RPMI7951 (cell line): ENCODE data around the gene ARL15. TPM values are rescaled to one million over a fixed set of nuclear protein-coding genes. Genes with fewer than 3 reads are reported as not detected.

Experiments used
- DNase-seq: peaks from one replicate; pipeline ENCODE4 v3.0.0-alpha.2; 2012; ENCODE audit warnings: low read depth
- total RNA-seq: library from RNA; depleted of rRNA; stranded (reverse); fragments of >200 nt; shearing (Covaris generic); gene quantifications from 2 replicates; pipeline ENCODE4 v1.2.3, GENCODE V29; 2014

The ARL15 gene
- total RNA-seq, 1 experiment from 2014 or later = 9.7 TPM

DNA sequence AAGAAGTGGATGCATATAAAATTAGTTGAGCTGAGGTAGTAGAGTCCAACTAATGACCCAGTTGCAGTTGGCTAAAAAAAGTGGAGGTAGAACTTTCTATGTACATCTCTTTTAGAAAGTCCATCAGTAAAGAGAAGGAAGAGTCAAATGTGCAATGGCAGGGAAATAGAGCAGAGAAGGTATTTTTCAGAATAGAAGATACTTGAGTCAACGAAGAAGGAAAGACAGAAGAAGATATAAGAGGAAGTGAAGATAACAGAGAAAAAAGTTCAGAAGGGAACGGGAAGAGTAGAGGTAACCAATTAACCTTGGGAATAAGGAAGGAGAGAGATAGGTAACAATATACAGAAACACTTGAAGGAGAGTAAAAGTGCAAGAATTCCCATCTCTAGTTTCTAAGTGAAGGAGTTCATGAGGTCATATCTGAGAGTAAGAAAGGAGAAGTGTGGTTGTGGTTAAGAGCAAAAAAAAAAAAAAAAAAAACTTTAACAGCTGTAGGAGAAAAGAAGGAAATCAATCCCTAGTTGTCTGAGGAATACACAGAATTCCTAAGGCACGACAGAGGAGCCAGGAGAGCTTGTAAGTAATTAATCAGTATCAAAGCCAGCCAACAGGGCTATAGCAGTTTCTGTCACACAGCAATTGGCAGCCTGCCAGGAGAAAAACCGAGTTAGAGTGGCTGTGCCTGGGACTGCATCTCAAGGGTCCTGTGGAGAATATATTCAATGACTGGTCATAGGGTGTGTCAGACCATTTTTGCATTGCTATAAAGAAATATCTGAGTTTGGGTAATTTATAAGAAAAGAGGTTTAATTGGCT is 61.0 kb downstream of the ARL15 start:
- peak; percentile 15 for DNase-seq

DNA sequence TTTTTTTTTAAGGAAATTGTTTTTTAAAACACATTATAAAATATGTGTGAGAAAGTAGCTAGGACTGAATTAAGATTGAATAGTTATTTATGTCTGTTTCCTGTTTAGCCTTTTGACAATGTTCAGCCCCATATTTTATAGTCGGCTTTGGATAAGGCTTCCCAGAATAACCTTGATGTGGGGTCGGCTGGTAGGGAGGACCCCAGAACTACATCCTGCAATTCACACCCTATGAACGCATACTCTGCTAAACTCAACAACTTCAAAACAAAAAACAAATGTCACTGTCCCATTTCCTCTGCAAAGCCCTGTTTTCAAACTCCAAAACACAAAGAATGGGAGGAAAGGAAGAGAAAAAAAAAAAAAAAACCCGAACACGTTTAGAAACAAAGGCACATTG is 63.1 kb downstream of the ARL15 start:
- DNase-seq = no peak

GRCh38 chr5:54243483-54244080 is 66.8 kb downstream of the ARL15 start:
- peak; percentile 20 for DNase-seq

GRCh38 chr5:54242297-54242696 is 68.1 kb downstream of the ARL15 start:
- DNase-seq = no peak

DNA sequence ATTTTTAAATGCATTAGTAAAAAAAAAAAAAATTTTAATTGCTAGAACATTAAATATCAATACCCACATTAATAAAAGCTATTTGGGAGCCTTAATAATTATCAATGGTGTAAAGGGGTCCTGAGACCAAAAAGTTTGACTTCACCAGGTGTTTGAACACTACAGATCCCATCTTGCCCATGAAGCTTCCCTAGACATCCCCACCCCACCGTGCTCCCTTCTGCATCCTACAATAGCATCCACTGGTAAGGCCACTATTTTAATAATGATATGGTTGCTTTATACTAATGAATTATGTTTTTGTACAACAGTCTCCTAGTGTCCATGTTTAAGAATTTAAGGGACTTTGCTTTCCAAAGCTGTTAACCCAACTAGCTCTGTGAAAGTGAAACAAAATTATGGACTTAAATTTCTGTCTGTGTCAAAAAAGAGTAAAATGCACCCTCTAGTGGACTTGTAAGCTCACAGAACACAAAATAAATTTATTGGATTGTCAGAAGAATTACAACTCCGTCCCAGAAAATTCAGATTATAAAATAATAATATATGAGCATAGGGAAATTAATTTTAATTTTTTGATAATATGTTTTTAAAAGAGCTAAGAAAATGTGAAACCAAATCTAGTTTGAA is 76.0 kb downstream of the ARL15 start:
- peak; percentile 41 for DNase-seq

GRCh38 chr5:54230936-54231685 is 79.3 kb downstream of the ARL15 start:
- DNase-seq = no peak

DNA sequence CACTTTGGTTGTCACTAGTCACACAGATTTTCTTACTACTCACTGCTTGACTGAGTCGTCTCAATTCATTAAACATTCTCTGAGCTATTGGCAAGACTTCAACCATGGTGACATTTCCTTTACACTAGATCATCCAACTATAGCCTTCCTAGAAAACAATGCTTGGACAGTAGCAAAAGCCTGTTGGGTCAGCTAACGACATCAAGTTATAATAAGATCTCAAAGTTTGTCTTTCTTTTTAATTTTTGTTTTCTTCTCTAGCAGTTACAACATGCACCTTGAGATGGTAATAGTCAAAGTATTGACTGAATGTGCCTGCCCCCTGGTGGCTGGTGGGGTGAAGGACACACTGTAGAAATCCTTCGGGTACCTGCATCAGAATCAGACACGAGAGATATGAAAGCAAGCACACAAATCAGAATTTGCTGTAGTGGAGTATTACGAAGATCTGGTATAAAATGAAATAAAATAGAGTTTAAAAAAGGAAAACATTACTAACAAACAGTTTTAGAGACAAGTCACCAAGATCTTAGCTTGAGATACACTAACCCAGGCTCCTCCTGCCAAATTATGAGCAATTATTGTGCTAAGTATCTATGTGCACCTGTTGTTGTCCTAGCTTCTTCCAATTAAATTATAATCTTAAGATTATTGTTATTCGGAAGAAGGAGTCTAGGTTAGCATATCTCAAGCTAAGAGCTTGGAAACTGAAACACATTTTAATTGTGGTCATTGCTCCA is 81.2 kb downstream of the ARL15 start:
- peak; percentile 43 for DNase-seq

- no peak for DNase-seq
These were observed 82.6 kb downstream of the ARL15 start for GRCh38 chr5:54227759-54228158.

DNA sequence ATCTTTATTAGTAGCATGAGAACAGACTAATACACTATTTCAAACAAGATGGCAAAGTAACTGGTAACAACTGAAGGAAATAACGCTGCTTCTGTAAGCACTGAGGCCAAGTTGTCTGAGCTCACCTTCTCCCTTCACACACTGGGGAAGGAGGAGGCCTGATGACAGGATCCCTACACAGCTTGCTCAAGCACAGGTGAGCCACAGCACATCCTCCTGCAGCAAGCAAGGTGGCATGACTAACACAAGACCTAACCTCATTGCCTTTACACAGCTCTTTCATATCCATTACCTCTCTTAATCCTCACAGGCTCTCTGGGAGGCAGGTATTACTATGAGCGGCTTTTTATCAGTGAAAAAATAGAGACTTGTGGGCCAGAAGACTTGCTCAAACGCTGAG is 83.3 kb downstream of the ARL15 start:
- no peak for DNase-seq

- DNase-seq = no peak
These were observed 84.2 kb downstream of the ARL15 start for GRCh38 chr5:54226215-54226614.

- DNase-seq = no peak
These were observed 86.1 kb downstream of the ARL15 start for GRCh38 chr5:54224103-54224826.

GRCh38 chr5:54222336-54222735 is 88.0 kb downstream of the ARL15 start:
- DNase-seq = no peak

DNA sequence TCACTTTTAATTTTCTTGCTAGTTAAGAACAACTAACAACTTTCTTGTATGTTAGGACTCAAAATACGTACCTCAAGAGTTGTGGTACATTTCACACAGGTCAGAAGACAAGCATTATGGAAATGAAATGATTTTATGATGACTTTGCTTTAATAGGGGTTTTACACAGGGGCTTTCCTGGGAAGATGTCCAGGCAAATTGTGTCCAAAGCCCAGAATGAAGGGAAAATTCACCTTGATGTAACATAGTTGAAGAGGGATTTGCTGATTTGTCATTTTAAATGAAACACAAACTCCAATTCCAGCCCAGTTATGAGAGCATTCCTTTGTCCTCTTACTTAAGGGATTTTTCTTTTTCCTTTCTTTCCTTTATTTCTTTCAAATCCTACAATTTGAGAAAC is 89.2 kb downstream of the ARL15 start:
- DNase-seq = no peak

- DNase-seq = no peak
These were observed 89.9 kb downstream of the ARL15 start for GRCh38 chr5:54220230-54221040.

DNA sequence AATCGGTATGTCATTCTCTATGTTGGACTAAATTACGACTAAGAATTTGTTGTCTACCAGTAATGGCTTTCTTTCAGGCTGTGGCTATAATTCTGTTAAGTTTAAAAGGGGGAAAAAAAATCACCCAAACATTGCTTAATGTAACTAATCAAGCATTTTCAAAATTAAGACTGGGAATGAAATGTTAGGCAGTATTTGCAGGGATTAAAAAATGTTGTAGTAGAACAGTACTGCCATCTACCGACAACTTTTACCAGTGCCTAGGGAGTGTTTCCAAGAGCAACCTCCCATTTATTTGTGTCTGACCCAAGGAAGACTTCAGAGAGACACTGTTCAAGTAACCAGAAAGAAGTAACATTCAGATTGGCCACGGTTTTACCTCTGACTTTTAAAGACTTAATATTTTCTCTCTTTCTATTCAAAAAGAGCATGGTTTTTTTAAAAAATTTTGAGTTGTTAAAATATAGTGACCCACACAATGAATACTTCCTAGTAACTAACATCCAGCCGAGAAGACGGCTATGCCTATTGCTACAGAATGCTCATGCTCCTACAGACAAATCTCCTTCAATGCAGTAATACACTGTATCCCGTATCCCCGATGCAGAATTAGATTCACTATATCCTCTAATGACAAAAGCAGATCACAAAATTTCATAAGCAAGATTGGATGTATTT is 92.4 kb downstream of the ARL15 start:
- peak; percentile 61 for DNase-seq

GRCh38 chr5:54215233-54215736 is 95.1 kb downstream of the ARL15 start:
- no peak for DNase-seq

DNA sequence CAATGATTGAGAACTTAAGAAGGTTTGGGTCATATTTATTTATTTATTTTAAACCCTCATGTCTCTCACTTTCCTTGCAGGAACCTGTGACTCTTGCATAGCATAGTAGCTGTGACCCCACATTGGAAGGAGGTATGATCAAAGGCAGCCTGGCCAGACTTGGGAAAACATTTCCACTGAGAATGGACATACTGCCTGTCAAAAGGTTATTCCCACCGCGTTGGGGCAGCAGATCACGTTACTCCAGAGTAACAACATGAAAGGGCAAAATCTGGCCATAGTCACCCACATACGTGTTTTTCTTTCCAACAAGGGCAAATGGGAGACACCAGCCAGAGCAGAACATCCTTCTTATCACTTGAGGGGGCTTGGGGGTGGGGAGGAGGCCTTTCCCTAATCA is 95.7 kb downstream of the ARL15 start:
- no peak for DNase-seq

DNA sequence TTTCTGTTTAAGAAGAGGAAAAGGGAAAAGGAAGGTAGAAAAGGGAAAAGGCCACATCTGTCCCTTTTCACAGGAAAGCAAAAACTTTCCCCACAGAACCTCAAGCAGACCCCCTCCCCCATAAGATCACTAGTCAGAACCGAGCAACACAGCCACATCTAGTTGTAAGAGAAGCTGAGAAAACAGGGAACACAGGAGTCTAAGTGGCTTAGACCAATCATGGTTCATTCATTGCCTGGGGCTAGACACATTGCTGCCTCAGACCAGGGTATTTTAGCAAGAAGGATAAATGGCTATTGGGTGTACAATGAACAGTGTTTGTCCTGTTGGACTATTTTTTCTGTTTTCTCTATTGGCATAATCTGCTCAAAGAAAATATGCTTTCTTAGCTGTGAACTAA is 98.0 kb downstream of the ARL15 start:
- peak; percentile 53 for DNase-seq

DNA sequence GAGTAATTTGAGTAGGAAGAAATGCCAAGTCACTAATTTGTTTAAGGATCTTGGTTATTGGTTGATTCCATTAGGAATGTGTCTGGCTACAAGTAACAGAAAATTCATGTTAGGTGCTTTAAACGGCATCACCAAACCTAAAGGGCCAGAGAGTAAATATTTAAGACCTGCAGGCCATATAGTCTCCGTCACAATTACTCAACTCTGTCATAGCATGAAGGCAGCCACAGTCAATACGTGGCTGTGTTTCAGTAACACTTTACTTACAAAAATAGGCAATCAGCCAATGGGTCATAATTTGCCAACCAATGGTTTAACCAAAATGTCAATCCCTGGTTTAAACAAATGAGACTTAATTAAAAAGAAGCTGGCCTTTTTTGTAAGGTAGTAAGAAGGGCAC is 98.5 kb downstream of the ARL15 start:
- no peak for DNase-seq
